Sigmoid colon (tissue), 7 donors: ENCODE measurements around the gene TUT4. TPM values are rescaled to one million over a fixed set of nuclear protein-coding genes. Genes with fewer than 3 reads are reported as not detected.

ENCODE experiments used
- DNase-seq: peaks from one replicate; pipeline ENCODE4 v3.0.0-alpha.2; 2019
- H3K27ac ChIP-seq, 4 donors: fragments of 200-600 bp; sonication (generic); one replicate each; pipeline ENCODE4 v1.5.1; 2016 to 2019; ENCODE audit warnings: mild to moderate bottlenecking in 1 of 4
- H3K27me3 ChIP-seq, 3 donors: fragments of 200-600 bp; sonication (generic); one replicate each; pipeline ENCODE4 v1.5.1; 2019; ENCODE audit warnings: mild to moderate bottlenecking in 1 of 3
- H3K36me3 ChIP-seq, 4 donors: fragments of 200-600 bp; sonication (generic); one replicate each; pipeline ENCODE4 v1.5.1; 2016 to 2019
- H3K4me1 ChIP-seq, 4 donors: fragments of 200-600 bp; sonication (generic); one replicate each; pipeline ENCODE4 v1.5.1; 2017 to 2019
- H3K4me3 ChIP-seq, 4 donors: fragments of 200-600 bp; sonication (generic); one replicate each; pipeline ENCODE4 v1.5.1; 2017 to 2019; ENCODE audit warnings: mild to moderate bottlenecking in 2 of 4, moderate library complexity in 1 of 4
- H3K9me3 ChIP-seq, 4 donors: fragments of 200-600 bp in 3 of 4; sonication (generic) in 3 of 4; one replicate each; pipeline versions ENCODE4 v1.5.1 to v1.6.1; 2013 to 2019
- EP300 ChIP-seq, 4 donors: sonication (generic); formaldehyde crosslinking; IDR thresholded peaks; one replicate each; pipeline ENCODE4 v1.6.1; 2017; ENCODE audit warnings: antibody characterized with exemption in 4 of 4
- POLR2A ChIP-seq, 2 donors: fragments of 450-650 bp; IDR thresholded peaks; one replicate each; pipeline ENCODE4 v1.6.1; 2016; ENCODE audit warnings: antibody characterized with exemption in 2 of 2, mild to moderate bottlenecking in 2 of 2, moderate library complexity in 2 of 2
- POLR2AphosphoS5 ChIP-seq, 4 donors: sonication (generic); formaldehyde crosslinking; IDR thresholded peaks; one replicate each; pipeline ENCODE4 v1.6.1; 2017; ENCODE audit warnings: antibody characterized with exemption in 4 of 4
- WGBS, 2 donors: extraction: QIAGEN DNeasy Blood & Tissue Kit; methylation state at CpG; one replicate each; pipeline ENCODE4 v1.1.7; 2013; 5-methylcytosine and 5-hydroxymethylcytosine counted together
- intact Hi-C: fragments of 100-400 bp; cut with DNase I; formaldehyde crosslinking; loops from one replicate; pipeline ENCODE4 v1.15.1; 2023
- polyA plus RNA-seq, 3 donors: library from polyadenylated mRNA; stranded (reverse); fragments of 200-250 nt; gene quantifications; one replicate each; pipeline ENCODE4 v1.2.3, GENCODE V29; 2013
- total RNA-seq, 4 donors: library from RNA; depleted of rRNA; stranded (reverse); fragments of >200 nt; gene quantifications; one replicate each; pipeline ENCODE4 v1.1.0, GENCODE V29; 2016
- TF ChIP-seq, protein P1 (sequence below), 4 experiments: fragments of 450-650 bp in 3 of 4; fragments of 200-600 bp in 1 of 4; IDR thresholded peaks; one replicate each; pipeline ENCODE4 v1.5.1; 2016 to 2019; ENCODE audit warnings: antibody characterized with exemption in 4 of 4, mild to moderate bottlenecking in 3 of 4, moderate library complexity in 2 of 4
- donor health status: healthy with polysubstance abuse.
- donor health status: Bipolar disorder and iron deficiency.
- donor health status: healthy.

Gene TUT4
- total and polyA plus RNA-seq, 7 donors: 3.2 to 66.9 (median 50.4) TPM

DNA sequence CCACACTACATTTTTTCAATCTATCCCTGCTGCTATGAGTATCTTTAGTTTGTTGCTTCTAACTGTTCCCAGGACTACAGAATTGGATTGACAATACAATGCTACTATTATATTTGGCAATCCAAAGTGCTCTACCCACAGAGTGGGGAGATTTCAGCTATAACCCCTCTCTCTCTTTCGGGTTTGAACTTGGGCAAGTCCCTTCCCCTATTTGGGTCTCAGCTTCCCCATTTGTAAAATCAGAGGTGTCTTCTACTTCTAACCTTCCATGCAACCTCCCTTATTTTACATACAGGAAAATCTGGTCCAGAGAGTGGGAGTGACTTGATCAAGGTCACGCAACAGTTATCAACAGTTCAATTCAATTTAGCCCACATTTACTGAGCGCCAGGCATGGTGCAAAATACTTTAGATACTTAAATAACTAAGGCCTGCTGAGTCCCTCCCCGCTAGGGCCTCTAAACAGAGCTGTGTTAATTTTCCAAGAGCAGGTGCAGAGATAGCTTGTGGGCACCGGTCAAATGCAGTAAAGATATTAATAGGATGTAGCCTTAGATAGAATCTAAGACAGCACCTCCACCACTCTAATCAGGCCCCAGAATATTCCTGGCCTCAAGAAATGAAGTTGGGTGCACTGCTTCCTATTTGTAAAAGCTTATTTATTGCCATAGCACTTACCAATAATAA lies 39.9 kb upstream of the TUT4 start:
- Histone ChIP-seq H3K27ac (no peak overlapping the region), H3K9me3 (no peaks in the 10 kb centered on the region), H3K4me3 (no peak overlapping the region), H3K4me1 (no peaks in the 10 kb centered on the region), H3K27me3 (peaks cover 0 to 4% (median 0%) of the 10 kb centered on the region in 3 donors), H3K36me3 (no peaks in the 10 kb centered on the region)
- intact Hi-C loops: no loop called here
- no peak for DNase-seq
- TF ChIP-seq, protein P1, sequence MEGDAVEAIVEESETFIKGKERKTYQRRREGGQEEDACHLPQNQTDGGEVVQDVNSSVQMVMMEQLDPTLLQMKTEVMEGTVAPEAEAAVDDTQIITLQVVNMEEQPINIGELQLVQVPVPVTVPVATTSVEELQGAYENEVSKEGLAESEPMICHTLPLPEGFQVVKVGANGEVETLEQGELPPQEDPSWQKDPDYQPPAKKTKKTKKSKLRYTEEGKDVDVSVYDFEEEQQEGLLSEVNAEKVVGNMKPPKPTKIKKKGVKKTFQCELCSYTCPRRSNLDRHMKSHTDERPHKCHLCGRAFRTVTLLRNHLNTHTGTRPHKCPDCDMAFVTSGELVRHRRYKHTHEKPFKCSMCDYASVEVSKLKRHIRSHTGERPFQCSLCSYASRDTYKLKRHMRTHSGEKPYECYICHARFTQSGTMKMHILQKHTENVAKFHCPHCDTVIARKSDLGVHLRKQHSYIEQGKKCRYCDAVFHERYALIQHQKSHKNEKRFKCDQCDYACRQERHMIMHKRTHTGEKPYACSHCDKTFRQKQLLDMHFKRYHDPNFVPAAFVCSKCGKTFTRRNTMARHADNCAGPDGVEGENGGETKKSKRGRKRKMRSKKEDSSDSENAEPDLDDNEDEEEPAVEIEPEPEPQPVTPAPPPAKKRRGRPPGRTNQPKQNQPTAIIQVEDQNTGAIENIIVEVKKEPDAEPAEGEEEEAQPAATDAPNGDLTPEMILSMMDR (IDR thresholded peaks at IDR 0.05): no peak
- TF ChIP-seq POLR2A (IDR thresholded peaks at IDR 0.05) (no peak), EP300 (IDR thresholded peaks at IDR 0.05) (no peak), POLR2AphosphoS5 (IDR thresholded peaks at IDR 0.05) (no peak)
- 73 to 88% methylated on average over 5 of the region's 5 CpGs for WGBS, 2 donors

DNA sequence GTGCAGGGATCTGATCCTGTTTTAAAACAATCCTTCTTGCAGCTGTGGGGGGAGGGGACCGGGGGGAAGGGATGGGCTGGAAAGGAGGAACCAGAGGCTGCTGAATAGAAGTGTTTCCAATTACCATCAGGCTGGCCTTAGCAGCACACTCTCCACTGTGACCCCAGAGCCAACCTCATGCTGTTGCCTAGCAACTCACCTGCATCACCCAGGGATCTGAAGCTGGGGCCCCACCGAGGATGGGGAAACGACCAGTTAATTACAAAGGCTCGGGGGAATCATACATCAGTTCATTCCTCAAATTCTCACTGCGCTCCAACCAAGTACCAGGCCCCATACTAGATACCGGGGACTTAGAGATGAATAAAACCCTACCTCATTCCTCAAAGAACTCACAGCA lies 37.4 kb upstream of the TUT4 start:
- no peak overlapping the region for H3K27ac ChIP-seq
- WGBS, 2 donors: 60 to 79% methylated on average over 6 of the region's 6 CpGs
- H3K4me1 ChIP-seq: no peaks in the 10 kb centered on the region
- no peaks in the 10 kb centered on the region for H3K27me3 ChIP-seq
- no peak overlapping the region for H3K4me3 ChIP-seq
- no peak for TF ChIP-seq POLR2AphosphoS5 (IDR thresholded peaks at IDR 0.05)
- TF ChIP-seq EP300 (IDR thresholded peaks at IDR 0.05): no peak
- TF ChIP-seq, protein P1 (IDR thresholded peaks at IDR 0.05): no peak
- DNase-seq: no peak
- H3K36me3 ChIP-seq: no peaks in the 10 kb centered on the region
- H3K9me3 ChIP-seq: no peaks in the 10 kb centered on the region
- intact Hi-C loops: no loop called here

DNA sequence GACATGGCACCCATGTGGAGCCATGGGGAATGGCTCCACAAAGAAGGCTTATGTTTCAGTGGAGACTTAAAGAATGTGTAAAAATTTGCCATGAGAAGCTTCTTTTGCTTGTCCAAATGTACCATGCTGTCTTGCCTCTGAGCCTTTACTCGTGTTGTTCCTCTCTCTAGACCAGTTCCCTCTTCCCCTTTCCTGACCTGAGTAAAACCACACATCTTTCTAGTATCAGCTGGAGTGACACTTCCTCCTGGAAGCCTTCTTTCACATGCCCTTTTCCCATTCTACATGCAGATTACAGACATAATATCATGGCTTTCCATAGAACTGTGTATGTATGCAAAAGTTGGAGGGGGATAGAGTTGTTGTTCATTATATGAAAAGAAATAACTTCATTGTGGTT lies 35.6 kb upstream of the TUT4 start:
- 51 to 71% methylated on average over 1 of the region's 1 CpG for WGBS, 2 donors

DNA sequence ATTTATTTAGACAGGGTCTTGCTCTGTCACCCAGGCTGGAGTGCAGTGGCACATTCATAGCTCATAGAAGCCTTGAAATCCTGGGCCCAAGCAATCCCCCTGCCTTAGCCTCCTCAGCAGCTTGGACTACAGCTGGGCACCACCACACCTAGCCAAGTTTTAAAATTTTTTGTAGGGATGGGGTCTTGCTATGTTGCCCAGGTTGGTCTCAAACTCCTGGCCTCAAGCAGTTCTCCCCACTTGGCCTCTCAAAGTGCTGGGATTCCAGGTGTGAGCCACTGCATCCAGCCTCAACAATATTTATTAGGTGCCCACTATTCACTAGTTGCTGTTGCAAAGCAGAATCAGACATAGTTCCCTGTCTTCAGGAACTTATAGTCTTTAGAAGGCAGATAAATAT lies 35.1 kb upstream of the TUT4 start:
- intact Hi-C loops: no loop called here
- Histone ChIP-seq H3K27ac (no peak overlapping the region), H3K36me3 (no peaks in the 10 kb centered on the region), H3K4me3 (no peak overlapping the region), H3K9me3 (no peaks in the 10 kb centered on the region), H3K4me1 (no peaks in the 10 kb centered on the region), H3K27me3 (no peaks in the 10 kb centered on the region)
- DNase-seq: no peak
- TF ChIP-seq, protein P1 (IDR thresholded peaks at IDR 0.05): no peak
- no peak for TF ChIP-seq POLR2A (IDR thresholded peaks at IDR 0.05)
- TF ChIP-seq POLR2AphosphoS5 (IDR thresholded peaks at IDR 0.05): no peak
- TF ChIP-seq EP300 (IDR thresholded peaks at IDR 0.05): no peak

More for the DNA sequence above, 35.6 kb upstream of the TUT4 start:
- no peak for DNase-seq
- no peaks in the 10 kb centered on the region for H3K36me3 ChIP-seq
- no peak overlapping the region for H3K27ac ChIP-seq
- H3K4me1 ChIP-seq: no peaks in the 10 kb centered on the region
- no peaks in the 10 kb centered on the region for H3K9me3 ChIP-seq
- H3K27me3 ChIP-seq: no peaks in the 10 kb centered on the region
- intact Hi-C loops: no loop called here
- TF ChIP-seq POLR2A (IDR thresholded peaks at IDR 0.05): no peak
- no peak for TF ChIP-seq EP300 (IDR thresholded peaks at IDR 0.05)
- TF ChIP-seq POLR2AphosphoS5 (IDR thresholded peaks at IDR 0.05): no peak
- TF ChIP-seq, protein P1 (IDR thresholded peaks at IDR 0.05): no peak
- H3K4me3 ChIP-seq: no peak overlapping the region

DNA sequence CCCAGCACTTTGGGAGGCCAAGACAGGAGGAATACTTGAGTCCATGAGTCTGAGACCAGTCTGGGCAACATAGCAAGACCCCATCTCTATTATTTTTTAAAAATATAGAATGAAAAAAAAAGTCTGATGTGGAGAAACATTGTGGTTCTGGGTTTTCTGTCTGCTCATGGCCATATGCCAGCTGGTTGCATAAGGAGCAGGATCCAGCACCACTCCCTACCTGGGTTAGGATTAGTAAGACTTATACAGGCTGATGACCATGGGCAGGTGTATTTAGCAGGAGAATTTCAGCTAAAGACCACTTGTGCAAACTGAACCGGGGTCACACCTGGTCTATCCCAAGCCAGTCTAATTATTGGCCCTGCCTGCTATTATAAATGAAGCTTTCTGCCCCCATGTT lies 32.6 kb upstream of the TUT4 start:
- Histone ChIP-seq H3K9me3 (no peaks in the 10 kb centered on the region), H3K27ac (no peak overlapping the region), H3K36me3 (no peaks in the 10 kb centered on the region), H3K27me3 (no peaks in the 10 kb centered on the region), H3K4me3 (no peak overlapping the region), H3K4me1 (no peaks in the 10 kb centered on the region)
- no peak for TF ChIP-seq EP300 (IDR thresholded peaks at IDR 0.05)
- TF ChIP-seq, protein P1 (IDR thresholded peaks at IDR 0.05): no peak
- no peak for TF ChIP-seq POLR2AphosphoS5 (IDR thresholded peaks at IDR 0.05)
- no peak for TF ChIP-seq POLR2A (IDR thresholded peaks at IDR 0.05)
- intact Hi-C loops: no loop called here
- no peak for DNase-seq
- 60 to 90% methylated on average over 1 of the region's 1 CpG for WGBS, 2 donors
